Effector CD4-positive, alpha-beta T cell (primary cell): ENCODE measurements around the gene EID3.
"Not testable (repeated sequence)": the region's sequence is repeated elsewhere in the genome, so short reads cannot be mapped to it uniquely, and the experiment has no call there.

Experiments used
- DNase-seq: peaks from one replicate; pipeline ENCODE4 v3.0.0-alpha.2; 2020

EID3 gene

DNA sequence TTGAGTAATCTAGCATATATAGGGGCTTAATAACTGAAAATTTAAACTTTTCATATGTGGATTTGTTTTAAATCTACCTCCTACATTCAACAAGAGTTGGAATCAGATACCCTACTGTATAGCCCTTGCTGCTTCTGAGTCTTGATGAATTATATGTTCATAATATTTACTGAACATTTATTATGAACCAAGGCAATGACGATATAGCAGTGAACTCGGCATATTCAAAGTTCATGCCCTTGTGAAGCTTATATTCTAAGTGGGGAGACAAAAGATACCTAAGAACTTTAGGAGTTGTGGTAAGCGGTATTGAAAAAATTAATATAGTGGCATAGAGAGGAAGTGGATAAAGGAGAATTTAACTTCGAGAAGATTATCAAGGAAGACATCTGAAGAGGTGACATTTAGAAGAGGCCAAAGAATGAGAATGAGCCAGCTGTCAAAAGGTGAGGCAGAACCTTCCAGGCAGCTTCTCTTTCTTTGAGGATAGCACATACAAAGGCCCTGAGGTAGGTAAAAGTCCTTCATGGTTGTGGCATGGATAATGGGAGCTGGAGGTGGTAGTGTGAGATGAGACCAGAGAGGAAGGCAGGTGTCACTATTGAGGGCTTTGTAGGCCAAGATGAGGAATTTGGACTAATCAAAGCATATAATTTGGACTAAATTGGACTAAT lies 10.2 kb downstream of the EID3 start:
- DNase-seq, result no peak

DNA sequence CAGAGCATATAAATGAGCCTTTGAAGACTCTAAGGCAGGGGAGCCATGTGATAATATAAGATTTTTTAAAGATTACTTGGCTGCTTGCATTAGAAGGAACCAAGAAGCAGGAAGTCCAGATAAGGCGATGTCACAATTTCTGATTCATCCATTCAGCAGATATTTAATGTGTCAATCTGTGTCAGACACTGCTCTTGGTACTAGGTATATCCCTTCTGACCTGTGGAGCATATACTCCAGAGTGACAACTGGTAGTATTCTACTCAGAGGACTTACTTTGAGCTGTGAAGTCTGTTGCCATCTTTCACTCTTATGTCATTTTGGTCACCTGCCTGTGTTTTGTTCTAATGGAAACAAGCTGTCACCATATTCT lies 10.7 kb downstream of the EID3 start:
- DNase-seq, result no peak

DNA sequence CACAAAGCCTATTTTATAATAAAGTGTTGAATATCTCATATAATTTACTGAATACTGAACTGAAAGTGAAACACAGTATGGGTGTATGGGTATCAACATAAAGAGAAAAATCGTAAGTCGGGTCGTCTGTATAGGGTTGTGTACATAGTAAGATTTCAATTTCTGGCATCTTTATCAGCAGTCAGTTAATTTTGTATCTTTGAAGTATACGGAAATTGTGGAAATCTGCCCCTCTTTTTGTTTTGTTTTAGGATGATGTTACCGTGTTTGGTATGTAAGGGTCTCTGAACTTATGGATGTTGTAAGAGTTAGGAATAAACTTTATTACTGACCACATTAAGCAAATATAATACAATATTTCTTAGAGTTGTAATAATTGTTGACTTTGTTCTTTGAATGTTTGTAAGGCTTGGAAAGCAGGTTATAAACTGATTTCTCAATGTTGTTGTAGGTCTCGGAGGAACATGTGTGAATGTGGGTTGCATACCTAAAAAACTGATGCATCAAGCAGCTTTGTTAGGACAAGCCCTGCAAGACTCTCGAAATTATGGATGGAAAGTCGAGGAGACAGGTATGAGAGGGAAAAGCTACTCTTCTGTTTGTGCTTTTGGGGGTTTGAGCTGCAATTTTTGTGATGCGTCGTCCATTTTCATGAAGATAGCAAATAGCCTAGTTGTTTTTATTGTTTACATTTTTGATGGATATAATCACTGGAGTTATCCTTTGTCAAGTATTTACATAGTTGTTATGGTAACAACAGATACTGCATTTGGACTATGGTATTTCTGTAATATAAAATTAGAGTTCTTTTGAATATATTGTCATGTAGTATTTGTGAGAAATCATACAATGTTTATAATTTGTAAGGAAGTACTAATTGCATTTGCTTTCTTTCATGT lies 12.0 kb downstream of the EID3 start:
- no peak for DNase-seq

DNA sequence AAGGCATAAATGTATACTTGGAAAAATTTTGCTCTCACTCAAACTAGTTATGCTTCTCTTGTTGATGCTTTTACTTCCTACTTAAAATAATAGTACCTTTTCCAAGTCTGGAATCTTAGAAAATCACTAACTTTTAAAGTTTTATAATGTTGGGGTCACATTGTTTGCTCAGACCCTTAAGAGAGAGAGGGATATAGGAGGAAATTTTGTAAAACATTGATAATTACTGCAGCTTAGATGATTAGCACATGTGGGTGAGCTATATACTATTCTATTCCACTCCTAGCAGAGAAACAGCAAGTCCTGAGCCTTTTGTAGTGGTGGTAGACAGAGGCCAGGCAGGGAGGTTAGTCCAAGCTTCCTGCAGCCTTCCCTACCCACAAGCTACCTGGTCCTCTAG lies 13.4 kb downstream of the EID3 start:
- DNase-seq, result no peak

DNA sequence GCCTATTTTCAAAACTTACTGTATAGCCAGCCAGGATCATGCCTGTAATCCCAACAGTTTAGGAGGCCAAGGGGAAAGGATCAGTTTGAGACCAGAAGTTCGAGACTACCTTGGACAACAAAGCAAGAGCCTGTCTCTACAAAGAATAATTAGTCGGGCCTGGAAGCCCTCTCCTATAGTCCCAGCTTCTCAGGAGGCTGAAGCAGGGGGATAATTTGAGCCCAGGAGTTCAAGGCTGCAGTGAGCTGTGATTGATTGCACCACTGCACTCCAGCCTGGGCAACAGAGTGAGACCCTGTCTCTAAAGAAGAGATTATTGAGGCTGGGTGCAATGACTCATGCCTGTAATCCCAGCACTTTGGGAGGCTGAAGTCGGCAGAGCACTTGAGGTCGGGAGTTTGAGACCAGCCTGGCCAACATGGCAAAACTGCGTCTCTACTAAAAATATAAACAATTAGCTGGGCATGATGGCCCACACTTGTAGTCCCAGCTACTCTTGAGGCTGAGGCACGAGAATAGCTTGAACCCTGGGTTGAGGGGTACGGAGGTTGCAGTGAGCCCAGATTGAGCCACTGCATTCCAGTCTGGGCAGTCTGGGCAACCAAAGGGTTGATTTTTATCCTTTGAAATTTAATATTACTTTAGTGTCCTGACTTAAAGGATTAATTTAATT lies 14.1 kb downstream of the EID3 start:
- DNase-seq, result no peak

DNA sequence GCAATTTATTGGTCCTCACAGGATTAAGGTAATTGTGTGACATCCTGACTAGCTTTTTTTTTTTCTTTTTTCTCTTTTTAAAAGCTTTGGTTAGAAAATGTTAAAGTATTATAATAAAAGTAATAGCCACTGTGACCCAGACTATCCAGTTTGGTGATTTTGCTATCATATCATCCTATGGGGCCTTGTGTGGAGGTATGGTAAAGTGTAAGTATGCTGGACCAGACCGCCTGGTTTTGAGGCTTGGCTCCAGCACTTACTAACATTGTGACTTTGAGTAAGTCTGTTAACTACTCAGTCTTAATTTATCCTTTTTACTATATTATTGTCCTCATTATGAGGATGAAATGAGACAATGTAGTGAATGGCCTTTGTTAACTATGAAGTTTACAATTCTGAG lies 15.5 kb downstream of the EID3 start:
- DNase-seq, result no peak

DNA sequence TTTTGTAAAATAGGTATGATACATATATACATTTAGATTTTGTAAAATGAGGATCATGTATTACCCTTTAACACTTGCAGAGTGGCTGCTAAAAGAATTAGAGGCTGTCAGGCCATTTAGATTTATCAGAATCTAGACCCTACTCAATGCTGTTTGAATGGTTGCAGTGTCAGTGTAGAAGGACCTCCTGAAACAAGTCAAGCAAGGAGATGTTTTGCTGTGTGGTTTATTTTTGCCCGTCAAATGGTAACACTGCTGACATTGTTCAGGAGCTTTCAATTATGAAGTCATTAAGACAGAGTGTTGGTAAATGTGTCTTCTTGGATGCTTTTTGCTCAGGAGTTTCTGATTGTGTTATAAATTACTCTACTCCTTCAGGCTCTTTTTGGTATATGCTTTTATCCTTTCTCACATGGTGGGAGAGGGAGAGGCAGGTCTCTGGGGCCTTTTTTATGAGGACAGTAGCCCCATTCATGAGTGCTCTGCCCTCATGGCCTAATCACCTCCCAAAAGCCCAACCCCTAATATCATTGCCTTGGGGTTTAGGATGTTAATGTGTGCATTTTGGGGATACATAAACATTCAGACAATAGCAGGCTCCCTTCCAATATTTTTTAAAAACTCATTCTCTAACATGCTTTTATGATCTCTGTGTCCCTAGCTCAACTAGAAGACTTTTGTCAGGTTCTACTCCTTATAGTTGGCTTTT lies 16.5 kb downstream of the EID3 start:
- DNase-seq, result no peak

DNA sequence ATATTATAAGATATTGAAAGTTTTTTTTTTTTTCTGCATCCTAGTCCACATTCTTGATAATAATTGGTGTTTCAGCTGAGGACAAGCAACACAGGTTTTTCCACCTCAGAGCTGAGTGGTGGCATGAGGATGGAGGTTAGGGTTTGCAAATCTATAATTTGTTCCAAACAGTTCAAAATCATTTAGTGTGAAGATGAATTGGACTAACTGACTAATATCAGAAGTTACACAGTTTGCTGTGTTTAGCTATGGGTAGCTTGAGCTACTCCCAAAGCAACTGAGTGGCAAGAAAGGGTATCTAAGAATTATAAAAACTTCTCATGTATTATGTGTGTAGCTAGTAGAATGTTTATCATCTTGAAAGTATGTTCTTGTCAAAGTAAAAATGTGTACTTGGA lies 17.1 kb downstream of the EID3 start:
- DNase-seq, result no peak

DNA sequence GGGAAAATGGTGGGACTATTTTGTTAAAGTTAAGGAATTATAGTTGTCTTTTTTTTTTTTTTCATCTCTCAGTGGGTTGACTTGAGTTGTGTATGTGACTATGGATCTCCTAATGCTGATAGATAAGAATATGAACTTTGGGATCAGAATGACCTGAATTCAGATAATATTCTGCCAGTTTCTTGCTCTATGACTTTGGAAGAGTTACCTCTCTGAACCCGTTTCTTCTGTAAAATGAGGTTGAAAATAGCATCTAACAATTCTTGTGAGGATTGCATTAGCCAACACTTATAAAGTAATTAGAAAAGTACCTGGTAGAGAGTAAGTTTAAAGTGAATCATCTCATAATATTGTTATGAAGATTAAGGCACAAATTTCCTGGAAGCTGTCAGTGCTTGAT lies 18.4 kb downstream of the EID3 start:
- no peak for DNase-seq

DNA sequence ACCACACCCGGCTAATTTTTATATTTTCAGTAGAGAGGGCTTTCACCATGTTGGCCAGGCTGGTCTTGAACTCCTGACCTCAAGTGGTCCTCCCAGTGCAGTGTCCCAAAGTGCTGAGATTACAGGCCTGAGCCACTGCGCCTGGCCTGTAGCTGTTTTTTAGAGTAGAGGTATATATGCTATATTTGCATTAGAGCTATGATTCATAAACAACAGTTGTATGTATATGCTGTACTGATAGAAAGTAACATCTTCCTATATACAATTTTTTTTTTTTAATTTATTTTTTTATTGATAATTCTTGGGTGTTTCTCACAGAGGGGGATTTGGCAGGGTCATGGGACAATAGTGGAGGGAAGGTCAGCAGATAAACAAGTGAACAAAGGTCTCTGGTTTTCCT lies 19.0 kb downstream of the EID3 start:
- not testable (repeated sequence) for DNase-seq

DNA sequence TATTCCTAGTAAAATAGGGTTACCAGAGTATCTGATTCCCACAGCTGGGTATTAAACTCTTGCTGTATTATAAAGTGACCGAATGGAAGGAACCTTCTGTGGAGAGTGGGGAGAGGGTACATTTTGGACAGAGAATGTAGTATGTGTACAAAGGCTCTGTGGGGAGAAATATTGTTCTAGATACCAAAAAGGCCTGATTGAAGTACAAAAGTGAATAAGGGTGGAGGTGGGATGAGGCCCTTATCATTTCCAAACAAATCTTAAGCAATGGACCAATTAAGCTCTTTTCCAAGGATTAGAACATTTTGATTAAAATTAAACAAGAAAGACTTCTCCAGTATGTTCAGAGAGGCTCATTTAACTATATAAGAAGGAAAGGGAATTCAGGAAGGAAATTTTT lies 20.4 kb downstream of the EID3 start:
- DNase-seq, result no peak

DNA sequence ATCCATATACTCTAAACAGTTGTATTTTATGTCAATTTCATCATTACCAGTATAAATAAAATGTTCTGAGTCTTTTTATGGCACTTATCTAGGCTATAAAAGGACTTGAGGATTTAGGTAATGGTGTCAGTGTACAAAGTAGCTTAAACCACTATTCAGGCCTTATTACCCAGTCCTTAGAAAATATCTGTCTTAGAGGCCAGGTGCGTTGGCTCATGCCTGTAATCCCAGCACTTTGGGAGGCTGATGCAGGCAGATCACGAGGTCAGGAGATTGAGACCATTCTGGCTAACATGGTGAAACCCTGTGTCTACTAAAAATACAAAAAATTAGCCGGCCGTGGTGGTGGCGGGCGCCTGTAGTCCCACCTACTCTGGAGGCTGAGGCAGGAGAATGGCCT lies 24.7 kb downstream of the EID3 start:
- DNase-seq, result not testable (repeated sequence)

DNA sequence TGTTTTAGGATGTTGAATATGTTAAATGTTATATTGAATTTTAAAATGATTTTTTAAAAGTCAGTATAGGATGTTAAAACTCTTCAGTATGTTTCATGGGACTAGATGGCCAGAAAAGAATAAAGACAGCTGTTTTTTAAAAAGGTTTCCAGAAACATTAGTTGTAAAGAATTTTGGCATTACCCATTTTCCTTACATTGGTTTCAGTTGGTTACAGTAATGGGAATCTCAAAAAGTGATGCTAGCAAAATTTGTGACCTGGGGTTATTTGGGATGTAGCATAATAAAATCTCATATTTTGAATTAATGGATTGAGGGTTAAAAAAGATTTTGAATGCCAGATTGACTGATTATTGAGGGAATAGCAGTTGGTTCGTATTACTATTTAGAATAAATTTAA lies 25.3 kb downstream of the EID3 start:
- no peak for DNase-seq

DNA sequence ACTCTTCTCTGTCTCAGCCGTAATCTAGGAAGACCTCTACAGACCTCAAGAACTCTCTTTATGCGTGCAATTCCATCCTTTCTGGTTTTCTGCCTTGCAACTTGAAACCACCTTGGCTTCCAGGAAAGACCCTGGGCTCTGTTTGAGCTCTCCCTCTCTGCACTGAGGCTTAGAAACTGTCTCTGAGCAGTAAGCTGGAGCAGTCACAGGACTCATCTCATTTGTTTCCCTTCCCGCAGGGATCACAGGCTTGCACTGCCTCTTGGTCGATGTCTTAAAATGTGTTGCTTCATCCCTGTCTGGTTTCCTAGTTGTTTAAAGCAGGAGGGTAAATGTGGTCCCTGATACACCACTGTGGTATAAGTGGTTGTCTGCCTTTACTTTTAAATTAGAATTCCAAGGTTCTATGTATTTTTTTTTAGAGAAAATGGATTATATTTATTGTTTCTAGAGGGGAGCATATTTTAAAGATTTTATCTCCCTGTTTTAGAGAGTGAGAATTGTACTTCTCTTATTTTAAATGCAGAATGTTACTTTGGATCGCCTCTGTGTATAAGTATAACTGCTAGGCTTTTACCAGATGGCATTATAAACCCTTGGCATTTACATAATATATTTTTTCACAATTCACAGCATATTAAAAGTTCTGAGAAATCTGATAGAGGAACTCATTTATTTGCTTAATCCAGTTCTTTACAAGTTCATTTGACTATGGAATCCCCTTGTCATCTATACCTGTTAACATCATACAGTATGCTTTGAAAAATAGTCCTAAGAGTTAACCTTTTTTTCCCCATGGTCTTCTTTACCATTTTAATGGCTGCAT lies 26.4 kb downstream of the EID3 start:
- DNase-seq, result no peak

DNA sequence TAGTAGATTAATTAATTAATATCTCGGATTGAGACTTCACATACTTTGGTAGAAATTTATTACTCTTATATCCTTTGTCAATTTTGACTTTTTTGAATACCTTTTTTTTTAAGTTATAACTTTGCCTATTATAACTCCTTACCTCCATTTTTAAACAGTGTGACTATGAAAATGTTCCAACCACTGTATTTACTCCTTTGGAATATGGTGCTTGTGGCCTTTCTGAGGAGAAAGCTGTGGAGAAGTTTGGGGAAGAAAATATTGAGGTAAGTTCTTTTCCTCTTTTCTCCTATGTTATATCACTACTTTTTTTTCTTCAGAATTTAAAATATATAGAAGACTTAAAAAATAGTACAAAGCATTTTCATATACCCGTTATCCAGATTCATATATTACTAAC lies 27.8 kb downstream of the EID3 start:
- DNase-seq, result no peak

DNA sequence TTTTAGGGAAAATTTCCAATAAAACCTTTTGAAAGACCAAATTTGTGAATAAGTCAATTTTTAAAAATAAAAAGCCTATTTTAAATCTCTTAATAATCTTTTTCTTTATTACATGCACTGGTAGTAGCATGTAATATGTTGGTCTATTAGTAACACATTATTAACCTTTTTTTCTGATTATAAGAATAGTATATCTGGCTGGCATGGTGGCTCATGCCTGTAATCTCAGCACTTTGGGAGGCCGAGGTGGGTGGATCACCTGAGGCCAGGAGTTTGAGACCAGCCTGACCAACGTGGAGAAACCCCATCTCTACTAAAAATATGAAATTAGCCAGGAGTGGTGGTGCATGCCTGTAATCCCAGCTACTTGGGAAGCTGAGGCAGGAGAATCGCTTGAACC lies 28.7 kb downstream of the EID3 start:
- DNase-seq, result not testable (repeated sequence)

DNA sequence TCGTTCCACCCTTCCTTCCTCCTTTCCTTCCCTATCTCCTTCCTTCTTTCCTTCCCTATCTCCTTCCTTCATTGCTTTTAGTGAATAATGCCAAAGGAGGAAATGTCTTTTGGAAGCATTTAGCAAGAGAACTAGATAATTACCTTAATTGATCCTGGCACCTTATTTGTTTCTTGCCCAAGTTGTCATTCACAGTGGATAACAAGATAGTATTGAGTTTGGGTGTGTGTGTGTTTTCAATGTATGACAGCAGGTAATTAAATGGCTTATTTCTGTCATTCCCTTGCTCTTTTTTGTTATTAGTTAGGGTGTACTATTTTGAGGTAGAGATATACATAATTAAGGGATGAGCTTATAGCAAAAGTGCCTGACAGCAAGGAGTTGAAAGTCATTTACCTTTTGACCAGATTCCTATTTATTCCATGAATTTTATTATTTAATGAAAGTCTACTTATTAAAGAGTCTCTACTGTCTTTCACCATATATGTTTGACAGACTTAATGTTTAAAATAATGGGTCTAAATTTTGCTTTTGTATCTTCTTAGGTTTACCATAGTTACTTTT lies 30.2 kb downstream of the EID3 start:
- no peak for DNase-seq

DNA sequence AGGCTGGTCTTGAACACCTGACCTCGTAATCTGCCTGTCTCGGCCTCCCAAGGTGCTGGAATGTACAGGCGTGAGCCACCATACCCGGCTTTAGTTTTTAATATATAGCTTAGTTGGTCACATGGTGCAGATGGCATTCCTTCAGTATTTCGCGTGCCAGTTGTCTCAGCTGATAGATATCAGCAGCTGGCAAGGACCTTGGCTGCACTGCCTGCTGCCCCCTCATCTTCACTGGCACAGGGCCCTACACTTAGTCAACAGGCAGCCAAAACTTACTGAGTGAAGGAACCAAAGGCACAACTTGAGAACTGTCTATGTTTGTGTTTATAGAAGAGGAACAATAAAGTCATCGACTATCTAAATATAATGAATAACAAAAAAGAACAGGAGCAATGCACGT lies 31.0 kb downstream of the EID3 start:
- DNase-seq, result no peak

DNA sequence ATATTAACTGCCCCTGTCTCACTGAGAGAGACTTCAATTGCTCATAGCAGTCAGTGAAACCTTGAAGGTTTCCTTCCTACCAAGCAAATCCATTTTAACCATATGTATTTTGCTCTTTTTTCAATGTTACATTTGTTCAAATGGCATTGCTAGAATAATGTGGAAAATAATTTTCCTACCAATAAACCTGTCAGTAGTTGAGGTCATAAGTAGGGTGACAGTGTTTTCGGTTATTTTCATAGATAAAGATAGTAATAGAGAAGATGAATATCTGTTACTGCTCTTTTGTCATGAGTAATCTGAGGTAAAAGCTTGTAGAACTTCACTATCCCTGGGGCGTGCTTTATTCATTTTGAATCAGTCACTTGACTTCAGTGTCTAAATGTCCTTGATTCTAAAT lies 32.6 kb downstream of the EID3 start:
- no peak for DNase-seq

DNA sequence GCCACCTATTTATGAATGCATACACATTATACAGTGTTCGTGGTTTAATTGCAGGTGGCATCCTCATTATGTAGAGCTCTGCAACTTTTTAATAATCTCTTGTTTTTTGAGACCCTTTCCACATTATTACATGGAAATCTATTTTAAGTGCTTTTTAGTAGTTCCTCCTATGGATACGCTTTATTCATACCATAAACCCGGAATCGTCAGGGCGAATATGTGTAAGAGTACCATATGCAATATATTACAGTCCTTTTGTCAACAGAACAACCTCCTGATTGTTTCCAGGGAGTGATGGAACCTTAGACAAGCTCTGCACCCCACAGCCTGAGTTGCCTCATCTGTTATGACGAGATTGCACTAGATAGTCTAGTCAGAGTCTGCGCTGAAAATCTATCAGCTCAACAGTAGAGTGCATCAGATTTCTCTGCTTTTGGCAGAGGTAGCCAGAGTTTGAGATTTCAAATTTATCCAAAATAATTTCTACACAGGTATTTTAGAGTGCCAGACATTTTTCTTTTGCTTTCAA lies 33.6 kb downstream of the EID3 start:
- no peak for DNase-seq

DNA sequence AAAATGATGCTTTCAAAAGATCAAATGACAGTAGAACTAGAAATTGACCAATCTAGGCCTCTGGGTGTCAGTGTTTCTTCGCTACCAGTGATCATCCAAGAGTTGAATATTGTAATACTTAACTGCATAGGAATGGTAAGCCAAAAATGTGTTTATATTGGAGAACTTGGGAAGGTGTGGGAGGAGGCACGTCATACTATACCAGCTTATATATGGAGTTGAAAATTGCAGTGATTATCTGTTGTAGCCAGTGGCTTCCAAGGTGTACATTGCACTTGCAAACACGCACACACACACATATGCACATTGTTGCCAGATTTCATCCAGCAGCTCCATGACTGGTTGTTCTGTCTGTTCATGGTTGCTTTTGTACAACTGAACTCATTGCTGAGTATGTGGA lies 36.1 kb downstream of the EID3 start:
- no peak for DNase-seq

DNA sequence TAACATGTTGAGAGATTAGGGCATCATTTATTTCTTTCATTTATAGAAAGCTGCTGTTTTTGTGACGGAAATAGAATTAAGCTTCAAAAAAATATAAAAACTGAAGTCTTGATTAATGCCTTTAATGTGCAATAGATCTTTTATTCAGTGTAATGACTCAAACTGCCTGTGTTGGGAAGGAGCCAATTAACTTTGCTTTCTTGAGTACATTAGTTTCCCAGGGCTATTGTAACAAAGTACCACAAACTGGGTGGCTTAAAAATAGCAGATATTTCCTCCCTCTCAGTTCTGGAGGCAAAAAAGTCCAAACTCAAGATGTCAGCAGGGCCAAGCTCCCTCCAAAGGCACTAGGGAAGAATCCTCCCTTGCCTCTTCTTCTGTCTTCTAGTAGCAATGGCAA lies 36.6 kb downstream of the EID3 start:
- no peak for DNase-seq
